K562 (cell line): ENCODE results near the gene CDIPT. TPM values are rescaled to one million over a fixed set of nuclear protein-coding genes. Genes with fewer than 3 reads are reported as not detected.

ENCODE experiments used
- BACH1 ChIP-seq: fragments of 200-800 bp; sonication (Bioruptor generic); IDR thresholded peaks from 2 replicates; pipeline ENCODE4 v1.6.1; 2016; ENCODE audit warnings: missing genetic modification characterization, missing compliant biosample characterization
- CBFA2T2 ChIP-seq: fragments of 450-650 bp; conservative IDR thresholded peaks from 2 replicates; pipeline ENCODE4 v1.6.1; 2017; ENCODE audit warnings: mild to moderate bottlenecking
- CBFB ChIP-seq: sonication (generic); formaldehyde crosslinking; IDR thresholded peaks from 2 replicates; pipeline ENCODE4 v1.4.0; 2020; ENCODE audit warnings: mild to moderate bottlenecking, missing genetic modification reagents
- CTBP1 ChIP-seq: fragments of 450-650 bp; IDR thresholded peaks from 2 replicates; pipeline ENCODE4 v1.6.1; 2016; ENCODE audit warnings: borderline replicate concordance
- DMBX1 ChIP-seq: fragments of 250-450 bp; sonication (Bioruptor Pico); IDR thresholded peaks from 2 replicates; pipeline ENCODE4 v1.8.0; 2022; ENCODE audit warnings: inconsistent platforms, mild to moderate bottlenecking, moderate library complexity, borderline replicate concordance
- FOXK2 ChIP-seq, 2 experiments: fragments of 450-650 bp; IDR thresholded peaks in 1 of 2; conservative IDR thresholded peaks in 1 of 2; 2 replicates each; pipeline ENCODE4 v1.6.1; 2016; ENCODE audit warnings: low read depth in 2 of 2, mild to moderate bottlenecking in 1 of 2
- KAT2B ChIP-seq: IDR thresholded peaks from one replicate; pipeline ENCODE4 v1.6.1; 2012; ENCODE audit warnings: low read depth, mild to moderate bottlenecking, control low read depth, inconsistent platforms, low read length, moderate library complexity
- MCM3 ChIP-seq: fragments of 450-650 bp; IDR thresholded peaks from 2 replicates; pipeline ENCODE4 v1.6.1; 2016
- NCOA2 ChIP-seq, 2 experiments: fragments of 450-650 bp; IDR thresholded peaks; 2 replicates each; pipeline ENCODE4 v1.6.1; 2018; ENCODE audit warnings: mild to moderate bottlenecking in 2 of 2, moderate library complexity in 1 of 2; ENCODE audit not compliant: partially characterized antibody in 2 of 2
- RAD21 ChIP-seq, 2 experiments: fragments of 250-450 bp in 1 of 2; fragments of 450-650 bp in 1 of 2; sonication (Bioruptor Pico) in 1 of 2; formaldehyde crosslinking in 1 of 2; IDR thresholded peaks in 1 of 2; conservative IDR thresholded peaks in 1 of 2; 2 replicates each; pipeline versions ENCODE4 v1.4.0 to v1.8.0; 2020 to 2022; ENCODE audit warnings: mild to moderate bottlenecking in 2 of 2, moderate library complexity in 1 of 2
- SMAD3 ChIP-seq: fragments of 450-650 bp; formaldehyde crosslinking; conservative IDR thresholded peaks from 2 replicates; pipeline ENCODE4 v1.4.0; 2020; ENCODE audit warnings: mild to moderate bottlenecking
- STAG1 ChIP-seq: sonication (generic); formaldehyde crosslinking; IDR thresholded peaks from 2 replicates; pipeline ENCODE4 v1.5.0; 2020; ENCODE audit warnings: missing genetic modification reagents, borderline replicate concordance
- TBL1XR1 ChIP-seq, 2 experiments: IDR thresholded peaks; 2 replicates each; pipeline ENCODE4 v1.6.1; 2012; ENCODE audit warnings: improper control_type of control experiment in 2 of 2, low read length in 2 of 2, mild to moderate bottlenecking in 1 of 2
- ZBTB17 ChIP-seq: fragments of 450-650 bp; formaldehyde crosslinking; IDR thresholded peaks from 2 replicates; pipeline ENCODE4 v1.4.0; 2020; ENCODE audit warnings: mild to moderate bottlenecking
- ZBTB8A ChIP-seq: fragments of 450-650 bp; IDR thresholded peaks from 2 replicates; pipeline ENCODE4 v1.6.1; 2018; ENCODE audit warnings: mild to moderate bottlenecking, moderate library complexity; ENCODE audit not compliant: partially characterized antibody
- ZC3H4 ChIP-seq: sonication (generic); formaldehyde crosslinking; IDR thresholded peaks from 2 replicates; pipeline ENCODE4 v1.9.0; 2021; ENCODE audit warnings: missing genetic modification reagents, borderline replicate concordance
- ZNF124 ChIP-seq: sonication (generic); formaldehyde crosslinking; IDR thresholded peaks from 2 replicates; pipeline ENCODE4 v1.8.1; 2022; ENCODE audit warnings: missing genetic modification reagents
- ZNF239 ChIP-seq: fragments of 250-450 bp; sonication (Bioruptor Pico); IDR thresholded peaks from 2 replicates; pipeline ENCODE4 v1.4.0; 2020; ENCODE audit warnings: mild to moderate bottlenecking
- ZNF668 ChIP-seq: fragments of 250-450 bp; sonication (Bioruptor Pico); IDR thresholded peaks from 2 replicates; pipeline ENCODE4 v1.8.0; 2022; ENCODE audit warnings: mild to moderate bottlenecking, inconsistent platforms
- ZNF766 ChIP-seq: fragments of 200-800 bp; sonication (Bioruptor generic); conservative IDR thresholded peaks from 2 replicates; pipeline ENCODE4 v1.6.1; 2016; ENCODE audit warnings: missing genetic modification characterization, missing compliant biosample characterization
- polyA plus RNA-seq, 8 experiments: library from polyadenylated mRNA; depleted of rRNA in 4 of 8; stranded (reverse) in 5 of 8; unstranded in 3 of 8; fragments of >200 nt; fragmentation: Nextera tagmentation in 2 of 8; fragmentation: Illumina TruSeq in 1 of 8; extraction: Ambion mirVana in 2 of 8; extraction: Trizol in 1 of 8; gene quantifications; 2 replicates each; pipeline versions ENCODE4 v1.2.1 to v1.2.3, GENCODE V29; 2011 to 2014; ENCODE audit warnings: inconsistent platforms in 1 of 8, missing spikeins in 1 of 8
- total RNA-seq, 7 experiments: library from RNA; depleted of rRNA in 6 of 7; stranded (reverse); fragments of >200 nt in 6 of 7; fragmentation: Illumina TruSeq in 2 of 7; extraction: Trizol in 2 of 7; gene quantifications; 2 replicates each; pipeline versions ENCODE4 v1.2.1 to v1.2.3, GENCODE V29; 2011 to 2021; ENCODE audit warnings: low replicate concordance in 1 of 7
- TF ChIP-seq, protein P1 (sequence below): fragments of 250-450 bp; sonication (Bioruptor Pico); IDR thresholded peaks from 2 replicates; pipeline ENCODE4 v1.4.0; 2020; ENCODE audit warnings: mild to moderate bottlenecking, moderate library complexity
- TF ChIP-seq, protein P2 (sequence below): IDR thresholded peaks from 3 replicates; pipeline ENCODE4 v1.6.1; 2011; ENCODE audit warnings: borderline replicate concordance, mild to moderate bottlenecking, moderate library complexity; ENCODE audit not compliant: insufficient read length; ENCODE audit errors: extremely low read depth

CDIPT gene
- total and polyA plus RNA-seq, 9 of the 15 experiments (the other 6 are each of a cell fraction or from before 2014, with no cell fraction given): 1.3 to 37.0 (median 23.0) TPM

DNA sequence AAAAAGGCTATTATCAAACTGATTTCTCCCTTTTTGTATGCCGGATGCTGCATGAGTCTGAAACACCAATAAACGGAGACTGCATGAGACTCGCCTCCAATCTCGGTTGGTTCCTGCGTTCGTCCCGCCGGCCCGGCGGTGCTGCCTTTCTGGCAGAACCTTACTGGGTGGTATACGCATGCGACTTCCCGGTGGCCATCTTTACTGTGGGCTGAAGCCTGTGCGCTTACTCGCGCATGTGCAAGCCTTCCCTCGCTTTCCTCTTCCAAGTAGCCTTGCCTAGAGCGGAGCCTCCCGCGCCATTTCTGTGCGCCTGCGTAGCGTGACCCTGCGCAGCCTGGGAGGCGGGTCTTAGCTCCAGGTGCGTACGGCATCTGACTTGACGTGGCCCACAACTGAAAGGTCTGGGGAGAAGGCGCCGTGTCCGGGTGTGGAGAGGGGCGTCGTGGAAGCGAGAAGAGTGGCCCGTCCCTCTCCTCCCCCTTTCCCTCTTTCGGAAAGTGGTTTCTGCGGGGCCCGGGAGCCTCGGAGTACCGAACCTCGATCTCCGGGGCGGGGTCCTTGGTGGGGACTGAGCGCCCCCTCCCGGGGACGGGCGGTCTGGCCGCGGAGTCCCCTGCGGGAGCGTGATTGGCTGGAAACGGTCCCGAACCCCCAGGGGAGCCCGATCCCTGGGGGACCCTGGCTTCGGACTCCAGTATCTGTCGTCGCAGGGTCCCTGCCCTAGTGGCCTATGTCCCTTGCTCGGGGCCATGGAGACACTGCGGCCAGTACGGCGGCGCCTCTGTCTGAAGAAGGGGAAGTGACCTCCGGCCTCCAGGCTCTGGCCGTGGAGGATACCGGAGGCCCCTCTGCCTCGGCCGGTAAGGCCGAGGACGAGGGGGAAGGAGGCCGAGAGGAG lies 47.0 kb downstream of the CDIPT start, which contains the start of gene PAGR1 (continued):
- TF ChIP-seq, protein P1, sequence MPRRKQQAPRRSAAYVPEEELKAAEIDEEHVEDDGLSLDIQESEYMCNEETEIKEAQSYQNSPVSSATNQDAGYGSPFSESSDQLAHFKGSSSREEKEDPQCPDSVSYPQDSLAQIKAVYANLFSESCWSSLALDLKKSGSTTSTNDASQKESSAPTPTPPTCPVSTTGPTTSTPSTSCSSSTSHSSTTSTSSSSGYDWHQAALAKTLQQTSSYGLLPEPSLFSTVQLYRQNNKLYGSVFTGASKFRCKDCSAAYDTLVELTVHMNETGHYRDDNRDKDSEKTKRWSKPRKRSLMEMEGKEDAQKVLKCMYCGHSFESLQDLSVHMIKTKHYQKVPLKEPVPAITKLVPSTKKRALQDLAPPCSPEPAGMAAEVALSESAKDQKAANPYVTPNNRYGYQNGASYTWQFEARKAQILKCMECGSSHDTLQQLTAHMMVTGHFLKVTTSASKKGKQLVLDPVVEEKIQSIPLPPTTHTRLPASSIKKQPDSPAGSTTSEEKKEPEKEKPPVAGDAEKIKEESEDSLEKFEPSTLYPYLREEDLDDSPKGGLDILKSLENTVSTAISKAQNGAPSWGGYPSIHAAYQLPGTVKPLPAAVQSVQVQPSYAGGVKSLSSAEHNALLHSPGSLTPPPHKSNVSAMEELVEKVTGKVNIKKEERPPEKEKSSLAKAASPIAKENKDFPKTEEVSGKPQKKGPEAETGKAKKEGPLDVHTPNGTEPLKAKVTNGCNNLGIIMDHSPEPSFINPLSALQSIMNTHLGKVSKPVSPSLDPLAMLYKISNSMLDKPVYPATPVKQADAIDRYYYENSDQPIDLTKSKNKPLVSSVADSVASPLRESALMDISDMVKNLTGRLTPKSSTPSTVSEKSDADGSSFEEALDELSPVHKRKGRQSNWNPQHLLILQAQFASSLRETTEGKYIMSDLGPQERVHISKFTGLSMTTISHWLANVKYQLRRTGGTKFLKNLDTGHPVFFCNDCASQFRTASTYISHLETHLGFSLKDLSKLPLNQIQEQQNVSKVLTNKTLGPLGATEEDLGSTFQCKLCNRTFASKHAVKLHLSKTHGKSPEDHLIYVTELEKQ (CRISPR knock-in tag): no peak
- TF ChIP-seq, protein P2, sequence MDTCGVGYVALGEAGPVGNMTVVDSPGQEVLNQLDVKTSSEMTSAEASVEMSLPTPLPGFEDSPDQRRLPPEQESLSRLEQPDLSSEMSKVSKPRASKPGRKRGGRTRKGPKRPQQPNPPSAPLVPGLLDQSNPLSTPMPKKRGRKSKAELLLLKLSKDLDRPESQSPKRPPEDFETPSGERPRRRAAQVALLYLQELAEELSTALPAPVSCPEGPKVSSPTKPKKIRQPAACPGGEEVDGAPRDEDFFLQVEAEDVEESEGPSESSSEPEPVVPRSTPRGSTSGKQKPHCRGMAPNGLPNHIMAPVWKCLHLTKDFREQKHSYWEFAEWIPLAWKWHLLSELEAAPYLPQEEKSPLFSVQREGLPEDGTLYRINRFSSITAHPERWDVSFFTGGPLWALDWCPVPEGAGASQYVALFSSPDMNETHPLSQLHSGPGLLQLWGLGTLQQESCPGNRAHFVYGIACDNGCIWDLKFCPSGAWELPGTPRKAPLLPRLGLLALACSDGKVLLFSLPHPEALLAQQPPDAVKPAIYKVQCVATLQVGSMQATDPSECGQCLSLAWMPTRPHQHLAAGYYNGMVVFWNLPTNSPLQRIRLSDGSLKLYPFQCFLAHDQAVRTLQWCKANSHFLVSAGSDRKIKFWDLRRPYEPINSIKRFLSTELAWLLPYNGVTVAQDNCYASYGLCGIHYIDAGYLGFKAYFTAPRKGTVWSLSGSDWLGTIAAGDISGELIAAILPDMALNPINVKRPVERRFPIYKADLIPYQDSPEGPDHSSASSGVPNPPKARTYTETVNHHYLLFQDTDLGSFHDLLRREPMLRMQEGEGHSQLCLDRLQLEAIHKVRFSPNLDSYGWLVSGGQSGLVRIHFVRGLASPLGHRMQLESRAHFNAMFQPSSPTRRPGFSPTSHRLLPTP: no peak
- peak; percentile 59 to 81; a peak in 3 of 4 replicates for TF ChIP-seq FOXK2 (conservative IDR thresholded peaks at IDR 0.05 in 1 of 2, IDR thresholded peaks at IDR 0.05 in 1 of 2; ENCODE audit: low read depth in 2 of 2)
- TF ChIP-seq SMAD3 (CRISPR knock-in tag): no peak
- no peak for TF ChIP-seq BACH1 (tag)
- TF ChIP-seq TBL1XR1 (IDR thresholded peaks at IDR 0.05; ENCODE audit: low read length in 2 of 2): peak in 1 of 2 experiments; percentile 13; a peak in 1 of 4 replicates
- TF ChIP-seq ZNF766 (CRISPR knock-in tag): 0 out of 2 replicates have a peak, but pooled peaks have one; percentile 24
- TF ChIP-seq DMBX1 (CRISPR knock-in tag): peak; percentile 33; the same call in 1 of the 2 replicates
- TF ChIP-seq CTBP1: peak; percentile 81; the same call in 1 of the 2 replicates
- TF ChIP-seq KAT2B: no peak
- no peak for TF ChIP-seq ZC3H4
- no peak for TF ChIP-seq NCOA2 (IDR thresholded peaks at IDR 0.05; ENCODE audit: partially characterized antibody in 2 of 2)
- no peak for TF ChIP-seq ZNF668
- no peak for TF ChIP-seq ZBTB8A
- TF ChIP-seq CBFB (CRISPR knock-in tag): peak; percentile 69; the same call in 1 of the 2 replicates
- peak; percentile 78 to 79 for TF ChIP-seq RAD21 (CRISPR knock-in tag; conservative IDR thresholded peaks at IDR 0.05 in 1 of 2, IDR thresholded peaks at IDR 0.05 in 1 of 2)
- TF ChIP-seq ZNF124: no peak
- TF ChIP-seq ZBTB17 (CRISPR knock-in tag): peak; percentile 96
- TF ChIP-seq CBFA2T2: no peak
- no peak for TF ChIP-seq MCM3
- peak; percentile 37; the same call in 1 of the 2 replicates for TF ChIP-seq ZNF239
- TF ChIP-seq STAG1 (CRISPR knock-in tag): no peak
